ENCODE measurements around the gene ANGPTL8. TPM values are rescaled to one million over a fixed set of nuclear protein-coding genes. Genes with fewer than 3 reads are reported as not detected.
A peak's percentile ranks its signal among the peaks of the same experiment; 100 is the strongest.

ANGPTL8 gene
- total RNA-seq, 4 donors from 2014 or later: not detected

- TF ChIP-seq, protein P1, sequence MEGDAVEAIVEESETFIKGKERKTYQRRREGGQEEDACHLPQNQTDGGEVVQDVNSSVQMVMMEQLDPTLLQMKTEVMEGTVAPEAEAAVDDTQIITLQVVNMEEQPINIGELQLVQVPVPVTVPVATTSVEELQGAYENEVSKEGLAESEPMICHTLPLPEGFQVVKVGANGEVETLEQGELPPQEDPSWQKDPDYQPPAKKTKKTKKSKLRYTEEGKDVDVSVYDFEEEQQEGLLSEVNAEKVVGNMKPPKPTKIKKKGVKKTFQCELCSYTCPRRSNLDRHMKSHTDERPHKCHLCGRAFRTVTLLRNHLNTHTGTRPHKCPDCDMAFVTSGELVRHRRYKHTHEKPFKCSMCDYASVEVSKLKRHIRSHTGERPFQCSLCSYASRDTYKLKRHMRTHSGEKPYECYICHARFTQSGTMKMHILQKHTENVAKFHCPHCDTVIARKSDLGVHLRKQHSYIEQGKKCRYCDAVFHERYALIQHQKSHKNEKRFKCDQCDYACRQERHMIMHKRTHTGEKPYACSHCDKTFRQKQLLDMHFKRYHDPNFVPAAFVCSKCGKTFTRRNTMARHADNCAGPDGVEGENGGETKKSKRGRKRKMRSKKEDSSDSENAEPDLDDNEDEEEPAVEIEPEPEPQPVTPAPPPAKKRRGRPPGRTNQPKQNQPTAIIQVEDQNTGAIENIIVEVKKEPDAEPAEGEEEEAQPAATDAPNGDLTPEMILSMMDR (IDR thresholded peaks at IDR 0.05): no peak
- TF ChIP-seq POLR2A (IDR thresholded peaks at IDR 0.05): no peak
- no peak overlapping the region for H3K4me3 ChIP-seq (ENCODE audit: low read depth, poor library complexity, severe bottlenecking)
- intact Hi-C loops (cut with DNase I; ENCODE audit: low total_unique reads): no loop called here
- DNase-seq (ENCODE audit: low spot score in 2 of 2): no peak
- WGBS, 2 donors: 74 to 75% methylated on average over 8 of the region's 8 CpGs
Measured at GRCh38 chr19:11194173-11194572, 45.2 kb upstream of the ANGPTL8 start.

DNA sequence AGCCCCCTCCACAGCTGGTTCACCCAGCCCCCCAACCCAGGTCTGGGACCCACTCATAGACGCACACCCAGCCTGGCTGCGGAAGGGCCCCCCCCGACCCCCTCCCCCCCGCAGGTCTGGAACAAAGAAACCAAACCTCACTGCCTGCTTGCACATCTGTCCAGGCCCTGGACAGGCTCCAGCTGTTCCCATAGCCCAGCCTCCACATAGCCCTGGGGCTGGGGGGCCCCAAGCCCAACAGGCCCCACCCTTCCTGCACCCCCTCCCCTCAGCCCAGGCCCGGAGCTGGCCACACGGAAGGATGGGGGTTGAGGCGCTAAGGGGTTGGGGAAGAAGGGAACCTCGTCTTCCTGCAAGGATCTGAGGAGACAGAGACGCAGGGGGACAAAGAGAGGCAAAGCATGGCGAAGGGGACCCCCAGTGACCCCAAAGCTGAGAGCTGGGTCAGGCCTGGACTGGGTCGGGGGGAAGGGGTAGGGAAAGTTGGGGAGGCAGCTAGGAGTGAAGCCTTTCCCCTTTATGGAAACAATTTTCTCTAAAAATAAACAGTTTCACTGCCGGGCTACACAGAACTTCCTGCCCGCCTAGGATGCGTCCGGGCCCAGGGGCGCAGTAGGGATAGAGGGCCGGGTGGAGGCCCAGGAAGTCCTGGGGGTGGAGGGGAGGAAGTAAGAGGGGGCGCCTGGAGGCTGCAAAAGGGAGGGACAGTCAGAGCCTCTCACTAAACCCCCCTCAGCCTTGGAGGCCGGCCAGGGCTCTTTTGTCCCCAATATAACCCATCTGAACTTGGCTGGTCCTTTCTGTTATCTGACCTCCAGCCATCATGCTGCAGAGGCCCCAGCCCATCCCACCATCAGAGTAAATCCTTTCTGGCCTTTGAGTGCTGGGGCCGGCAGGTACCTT is 44.5 kb upstream of the ANGPTL8 start:
- TF ChIP-seq POLR2A (IDR thresholded peaks at IDR 0.05): no peak
- TF ChIP-seq, protein P1 (IDR thresholded peaks at IDR 0.05): no peak
- intact Hi-C loops (cut with DNase I; ENCODE audit: low total_unique reads): no loop called here
- 34 to 36% methylated on average over 15 to 18 of the region's 20 CpGs for WGBS, 2 donors

DNA sequence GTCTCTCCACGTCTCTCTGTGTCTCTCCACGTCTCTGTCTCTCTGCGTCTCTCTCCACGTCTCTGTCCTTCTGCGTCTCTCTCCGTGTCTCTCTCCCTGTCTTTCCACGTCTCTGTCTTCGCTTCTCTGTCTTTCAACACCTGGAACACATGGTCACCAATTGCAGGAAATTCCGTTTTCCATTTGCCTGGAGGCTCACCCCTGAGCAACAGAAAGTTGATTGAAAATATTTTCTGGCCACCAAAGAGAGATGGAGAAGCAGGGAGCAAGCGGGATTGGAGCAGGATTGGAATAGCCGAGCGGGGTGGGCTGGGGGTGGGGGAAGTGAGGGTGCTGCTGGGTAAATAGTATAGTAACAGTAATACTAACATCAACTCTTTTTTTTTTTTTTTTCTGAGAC is 43.7 kb upstream of the ANGPTL8 start:
- TF ChIP-seq, protein P1 (IDR thresholded peaks at IDR 0.05): no peak
- no peak for TF ChIP-seq POLR2A (IDR thresholded peaks at IDR 0.05)
- H3K4me3 ChIP-seq (ENCODE audit: low read depth, poor library complexity, severe bottlenecking): no peak overlapping the region
- intact Hi-C loops (cut with DNase I; ENCODE audit: low total_unique reads): no loop called here
- DNase-seq (ENCODE audit: low spot score in 2 of 2): no peak
- 66 to 70% methylated on average over 12 of the region's 12 CpGs for WGBS, 2 donors

More for the DNA sequence above, 44.5 kb upstream of the ANGPTL8 start:
- H3K4me3 ChIP-seq (ENCODE audit: low read depth, poor library complexity, severe bottlenecking): peak overlapping the region; percentile 5
- DNase-seq (ENCODE audit: low spot score in 2 of 2): no peak

- peak overlapping the region; percentile 76 for H3K4me3 ChIP-seq (ENCODE audit: low read depth, poor library complexity, severe bottlenecking)
- 15% methylated on average over 40 to 45 of the region's 47 CpGs for WGBS, 2 donors
- TF ChIP-seq, protein P1 (IDR thresholded peaks at IDR 0.05): no peak
- TF ChIP-seq POLR2A (IDR thresholded peaks at IDR 0.05): no peak
- intact Hi-C loops (cut with DNase I; ENCODE audit: low total_unique reads): no loop called here
- no peak for DNase-seq (ENCODE audit: low spot score in 2 of 2)
Measured at GRCh38 chr19:11196406-11197287, 42.8 kb upstream of the ANGPTL8 start.

DNA sequence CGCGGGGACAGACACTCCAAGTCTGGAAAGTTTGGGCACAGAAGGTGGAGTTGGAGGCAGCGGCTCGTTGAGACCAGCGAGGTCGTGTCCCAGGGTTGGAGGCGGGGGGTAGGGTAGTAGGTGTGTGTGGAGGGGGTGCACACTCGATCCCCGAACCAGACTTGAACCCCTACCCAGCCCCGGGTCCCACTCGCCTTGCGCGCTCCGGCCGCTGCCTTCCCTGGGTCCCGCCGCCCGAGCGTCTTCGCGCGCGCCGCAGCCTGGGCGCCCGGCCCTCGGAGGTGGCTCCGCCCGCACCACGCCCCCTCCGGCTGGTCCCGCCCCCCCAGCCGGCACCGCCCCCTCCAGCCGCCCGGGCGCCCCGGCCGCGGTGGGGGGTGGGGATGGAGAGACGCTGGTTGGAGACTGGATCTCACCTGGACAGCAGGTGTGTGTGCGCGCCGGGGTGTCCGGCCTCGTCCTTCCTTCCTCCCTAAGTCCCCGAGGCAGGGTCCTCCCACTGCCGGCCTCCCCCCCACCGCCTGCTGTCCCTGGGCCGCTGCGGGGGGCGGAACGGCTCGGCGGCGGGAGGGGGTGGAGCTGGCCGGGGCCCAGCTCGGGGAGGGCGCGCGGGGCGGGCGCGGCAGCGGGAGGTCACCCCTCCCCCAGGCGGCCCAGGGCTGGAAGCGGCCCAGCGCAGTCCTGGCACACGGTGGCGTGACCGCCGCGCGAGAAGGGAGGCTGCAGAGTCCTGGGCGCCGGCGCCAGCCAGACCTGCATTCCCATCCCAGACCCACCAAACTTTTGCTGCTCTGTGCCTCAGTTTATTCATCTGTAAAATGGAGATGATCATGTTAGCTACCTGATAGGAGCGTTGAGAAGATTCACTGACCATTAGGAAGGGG is 41.9 kb upstream of the ANGPTL8 start, which contains the start of gene KANK2:
Gene KANK2, minus strand, starts transcription at position 255 of the 884 bp plus-strand sequence. CDS start 3,034 bp downstream, outside the sequence.
- WGBS, 2 donors: 1 to 3% methylated on average over 19 to 50 of the region's 78 CpGs
- peak; percentile 64 to 95 for DNase-seq (ENCODE audit: low spot score in 2 of 2)
- TF ChIP-seq, protein P1 (IDR thresholded peaks at IDR 0.05): no peak
- TF ChIP-seq POLR2A (IDR thresholded peaks at IDR 0.05): no peak
- peak within 1 kb of the TSS; percentile 76 for H3K4me3 ChIP-seq (ENCODE audit: low read depth, poor library complexity, severe bottlenecking)
- intact Hi-C loops (cut with DNase I; ENCODE audit: low total_unique reads): no loop called here
